ENCODE data around the gene MBD2.

Gene MBD2

DNA sequence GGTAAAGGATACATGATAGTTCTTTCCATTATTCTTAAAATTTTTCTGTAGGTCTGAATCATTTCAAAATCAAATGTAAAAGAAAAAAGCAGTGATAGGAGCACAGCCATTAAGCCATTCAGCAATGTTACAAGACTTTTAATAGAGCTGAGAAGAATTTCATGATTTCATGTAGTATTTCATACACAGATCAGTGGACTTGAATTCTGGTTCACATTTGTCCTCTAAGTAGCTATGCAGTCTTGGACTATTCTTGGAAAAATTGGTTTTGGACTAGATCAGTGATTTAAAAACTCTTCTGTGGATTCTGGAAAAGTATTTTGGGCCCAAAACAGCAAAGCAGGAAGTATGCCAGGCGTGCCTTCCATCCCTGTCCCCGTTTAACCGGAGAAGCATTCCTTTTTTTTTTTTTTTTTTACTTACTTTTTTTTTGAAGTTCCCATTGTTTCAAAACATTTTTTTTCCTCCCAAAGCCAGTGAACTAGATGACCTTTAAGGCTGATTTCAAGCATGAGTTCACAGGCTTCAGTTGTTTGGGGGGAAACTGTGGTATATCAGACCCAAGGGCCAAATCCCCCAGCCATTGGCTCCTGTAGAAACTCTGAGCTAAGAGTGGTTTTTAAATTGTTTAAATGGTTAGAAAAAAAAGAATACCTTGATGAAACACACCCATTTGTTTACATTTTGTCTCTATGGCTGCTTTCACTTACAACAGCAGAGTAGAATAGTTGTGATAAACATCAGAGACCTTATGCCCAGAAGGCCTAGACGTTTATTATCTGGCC lies 27.3 kb upstream of the MBD2 start:
- no peak overlapping the region for H3K9ac ChIP-seq (ENCODE audit: low read depth, low read length)
- no peaks in the 10 kb centered on the region for H3K9me3 ChIP-seq (replicated peaks; ENCODE audit: low read length)
- H3K27me3 ChIP-seq (ENCODE audit: control insufficient read depth, insufficient read depth, low read length): no peaks in the 10 kb centered on the region
- no peak overlapping the region for H3K4me3 ChIP-seq (ENCODE audit: low read length)
- no peak overlapping the region for H3K4me2 ChIP-seq (ENCODE audit: low read length)
- no peaks in the 10 kb centered on the region for H3K36me3 ChIP-seq (ENCODE audit: insufficient read depth, low read length)
- H3K4me1 ChIP-seq (ENCODE audit: control insufficient read depth, insufficient read depth, low read length): peaks cover 8% of the 10 kb centered on the region

DNA sequence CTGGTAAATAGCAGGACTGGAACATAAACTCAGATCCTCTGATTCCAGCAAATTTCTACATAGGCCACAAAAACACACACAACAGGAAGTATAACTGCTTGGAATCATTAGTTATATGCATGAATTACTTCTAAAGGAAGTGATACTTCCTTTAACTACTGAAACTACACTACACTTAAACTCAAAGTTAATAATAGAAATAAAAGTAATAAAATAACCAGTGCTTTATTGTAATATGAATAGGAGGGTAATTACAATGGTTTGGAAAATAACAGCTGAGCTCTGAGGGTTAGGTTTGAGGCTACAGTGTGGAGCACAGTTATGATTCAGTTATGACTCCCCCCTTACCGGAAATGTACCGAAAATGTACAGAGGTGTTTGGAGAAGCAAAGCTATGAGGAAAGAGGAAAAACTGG lies 26.4 kb upstream of the MBD2 start:
- Histone ChIP-seq H3K9ac (ENCODE audit: low read depth, low read length) (no peak overlapping the region), H3K27me3 (ENCODE audit: control insufficient read depth, insufficient read depth, low read length) (no peaks in the 10 kb centered on the region), H3K4me2 (ENCODE audit: low read length) (no peak overlapping the region), H3K4me3 (ENCODE audit: low read length) (no peak overlapping the region), H3K36me3 (ENCODE audit: insufficient read depth, low read length) (no peaks in the 10 kb centered on the region), H3K9me3 (replicated peaks; ENCODE audit: low read length) (no peaks in the 10 kb centered on the region), H3K4me1 (ENCODE audit: control insufficient read depth, insufficient read depth, low read length) (peaks cover 8% of the 10 kb centered on the region)

DNA sequence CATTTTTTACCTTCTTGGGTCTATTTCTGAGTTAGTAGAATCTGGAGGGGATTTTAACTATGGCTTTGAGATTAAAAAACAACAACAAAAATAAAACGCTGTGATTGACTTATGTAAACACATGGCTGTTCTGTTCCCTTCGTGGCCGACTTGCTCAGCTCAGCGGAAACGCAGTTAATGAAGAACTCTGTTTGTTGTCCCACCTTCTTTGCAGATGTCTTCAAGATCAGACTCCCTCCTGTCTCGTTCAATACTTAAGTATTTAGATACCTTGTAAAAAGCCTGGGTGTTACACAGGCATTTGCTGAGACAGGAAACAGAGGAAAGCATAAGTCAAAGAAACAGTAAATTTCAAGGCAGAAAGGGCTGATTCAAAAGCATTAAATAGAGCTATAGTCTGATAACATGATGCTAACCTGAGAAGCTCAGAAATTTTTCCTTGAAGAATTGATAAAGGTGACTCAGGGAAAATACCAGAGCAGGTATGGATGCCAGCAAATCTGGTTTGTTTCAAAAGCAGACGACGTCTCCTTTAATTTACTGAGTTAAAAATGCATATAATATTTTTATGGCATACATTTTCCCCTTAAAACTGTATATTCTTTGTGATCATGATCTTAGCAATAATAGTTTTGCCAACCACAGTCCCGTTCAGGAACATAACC lies 23.2 kb upstream of the MBD2 start:
- Histone ChIP-seq H3K9ac (ENCODE audit: low read depth, low read length) (no peak overlapping the region), H3K27me3 (ENCODE audit: control insufficient read depth, insufficient read depth, low read length) (no peaks in the 10 kb centered on the region), H3K9me3 (replicated peaks; ENCODE audit: low read length) (no peaks in the 10 kb centered on the region), H3K4me2 (ENCODE audit: low read length) (no peak overlapping the region), H3K36me3 (ENCODE audit: insufficient read depth, low read length) (no peaks in the 10 kb centered on the region), H3K4me1 (ENCODE audit: control insufficient read depth, insufficient read depth, low read length) (no peaks in the 10 kb centered on the region), H3K4me3 (ENCODE audit: low read length) (no peak overlapping the region)

DNA sequence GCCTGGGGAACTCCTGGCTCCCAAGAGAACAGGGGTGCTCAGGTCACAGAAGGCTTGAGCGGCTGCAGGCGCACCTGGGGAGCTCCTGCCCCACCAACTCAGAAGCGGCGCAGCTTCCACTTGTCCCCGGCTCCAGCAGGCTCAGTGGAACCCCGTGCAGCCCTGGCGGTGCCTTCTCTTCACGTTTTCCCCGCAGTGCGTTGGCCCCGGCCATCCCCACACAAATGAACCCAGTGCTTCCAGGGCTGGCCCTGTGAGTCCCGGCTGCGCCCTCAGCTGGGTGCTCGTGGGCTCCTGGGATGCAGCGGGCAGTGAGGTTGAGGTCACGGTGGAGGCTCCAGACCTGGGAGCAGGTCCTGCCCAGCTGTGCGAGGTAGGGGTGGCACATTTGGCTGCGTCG lies 17.9 kb upstream of the MBD2 start:
- H3K4me3 ChIP-seq (ENCODE audit: low read length): no peak overlapping the region
- H3K4me1 ChIP-seq (ENCODE audit: control insufficient read depth, insufficient read depth, low read length): peaks cover 9% of the 10 kb centered on the region
- H3K27me3 ChIP-seq (ENCODE audit: control insufficient read depth, insufficient read depth, low read length): no peaks in the 10 kb centered on the region
- no peak overlapping the region for H3K9ac ChIP-seq (ENCODE audit: low read depth, low read length)
- no peaks in the 10 kb centered on the region for H3K36me3 ChIP-seq (ENCODE audit: insufficient read depth, low read length)
- no peaks in the 10 kb centered on the region for H3K9me3 ChIP-seq (replicated peaks; ENCODE audit: low read length)
- H3K4me2 ChIP-seq (ENCODE audit: low read length): no peak overlapping the region

DNA sequence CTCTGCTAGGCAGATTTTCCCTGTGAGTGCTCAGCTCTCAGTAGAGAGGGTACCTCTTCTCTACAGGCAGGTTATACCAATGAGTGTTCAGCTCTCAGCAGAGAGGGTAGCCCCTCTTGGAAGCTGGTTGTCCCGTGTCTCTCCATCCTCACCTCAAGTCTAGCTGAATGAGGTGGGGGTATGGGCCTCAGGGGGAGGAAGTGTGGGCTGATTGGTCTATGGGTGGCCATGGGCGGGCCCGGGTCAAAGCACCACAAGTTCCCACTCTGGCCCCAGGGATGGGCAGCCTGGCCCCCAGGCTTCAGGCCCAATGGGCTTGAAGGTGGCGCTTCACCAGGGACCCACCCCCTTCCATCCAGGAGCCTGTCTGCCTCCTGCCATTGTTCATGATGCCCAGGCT lies 17.0 kb upstream of the MBD2 start:
- Histone ChIP-seq H3K4me2 (ENCODE audit: low read length) (no peak overlapping the region), H3K36me3 (ENCODE audit: insufficient read depth, low read length) (no peaks in the 10 kb centered on the region), H3K4me1 (ENCODE audit: control insufficient read depth, insufficient read depth, low read length) (peaks cover 9% of the 10 kb centered on the region), H3K27me3 (ENCODE audit: control insufficient read depth, insufficient read depth, low read length) (no peaks in the 10 kb centered on the region), H3K4me3 (ENCODE audit: low read length) (no peak overlapping the region), H3K9me3 (replicated peaks; ENCODE audit: low read length) (no peaks in the 10 kb centered on the region), H3K9ac (ENCODE audit: low read depth, low read length) (no peak overlapping the region)

DNA sequence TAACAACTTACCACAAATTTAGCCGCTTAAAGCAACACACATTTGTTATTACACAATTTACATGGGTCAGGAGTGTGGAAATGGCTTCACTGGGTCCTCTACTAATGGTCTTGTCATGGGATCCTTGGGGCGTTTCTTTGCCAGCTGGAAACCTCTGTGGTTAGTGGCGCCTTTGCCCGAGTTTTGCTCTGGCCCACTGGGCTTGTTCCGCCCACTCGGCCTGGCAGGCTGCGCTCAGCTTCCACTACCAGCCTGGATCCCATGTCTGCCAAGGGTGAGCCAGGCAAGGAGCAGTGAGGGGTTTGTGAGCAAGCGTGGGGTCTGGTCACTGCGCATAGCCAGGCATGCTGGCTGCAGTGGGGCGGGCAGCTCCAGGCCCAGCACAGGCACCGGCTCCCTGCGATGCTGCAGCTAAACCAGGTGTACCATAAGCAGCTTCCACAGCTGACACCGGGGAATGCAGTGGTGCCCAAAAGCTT lies 16.2 kb upstream of the MBD2 start:
- H3K36me3 ChIP-seq (ENCODE audit: insufficient read depth, low read length): no peaks in the 10 kb centered on the region
- no peak overlapping the region for H3K9ac ChIP-seq (ENCODE audit: low read depth, low read length)
- H3K4me2 ChIP-seq (ENCODE audit: low read length): peak overlapping the region; percentile 65
- no peaks in the 10 kb centered on the region for H3K9me3 ChIP-seq (replicated peaks; ENCODE audit: low read length)
- no peak overlapping the region for H3K4me3 ChIP-seq (ENCODE audit: low read length)
- no peaks in the 10 kb centered on the region for H3K27me3 ChIP-seq (ENCODE audit: control insufficient read depth, insufficient read depth, low read length)
- peaks cover 9% of the 10 kb centered on the region for H3K4me1 ChIP-seq (ENCODE audit: control insufficient read depth, insufficient read depth, low read length)

DNA sequence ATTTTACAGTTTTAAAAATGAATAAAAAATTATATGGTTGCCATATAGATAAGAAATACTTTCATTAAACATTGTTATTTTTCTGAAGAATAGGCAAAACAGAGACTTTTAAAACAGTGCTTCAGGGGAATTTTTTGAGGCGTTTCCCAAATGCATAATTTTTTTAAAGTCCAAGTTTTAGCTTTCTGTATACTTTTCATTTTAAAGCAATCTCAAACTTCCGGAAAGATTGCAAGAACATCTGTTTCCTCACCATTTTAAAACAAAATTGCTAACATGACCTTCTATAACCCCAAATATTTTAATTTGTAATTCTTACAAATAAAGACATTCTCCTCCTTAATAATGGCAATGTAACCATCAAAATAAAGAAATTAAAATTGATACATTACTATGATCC lies 15.1 kb upstream of the MBD2 start:
- Histone ChIP-seq H3K9me3 (replicated peaks; ENCODE audit: low read length) (no peaks in the 10 kb centered on the region), H3K27me3 (ENCODE audit: control insufficient read depth, insufficient read depth, low read length) (no peaks in the 10 kb centered on the region), H3K36me3 (ENCODE audit: insufficient read depth, low read length) (no peaks in the 10 kb centered on the region), H3K4me1 (ENCODE audit: control insufficient read depth, insufficient read depth, low read length) (peaks cover 9% of the 10 kb centered on the region), H3K9ac (ENCODE audit: low read depth, low read length) (no peak overlapping the region), H3K4me3 (ENCODE audit: low read length) (no peak overlapping the region), H3K4me2 (ENCODE audit: low read length) (no peak overlapping the region)

DNA sequence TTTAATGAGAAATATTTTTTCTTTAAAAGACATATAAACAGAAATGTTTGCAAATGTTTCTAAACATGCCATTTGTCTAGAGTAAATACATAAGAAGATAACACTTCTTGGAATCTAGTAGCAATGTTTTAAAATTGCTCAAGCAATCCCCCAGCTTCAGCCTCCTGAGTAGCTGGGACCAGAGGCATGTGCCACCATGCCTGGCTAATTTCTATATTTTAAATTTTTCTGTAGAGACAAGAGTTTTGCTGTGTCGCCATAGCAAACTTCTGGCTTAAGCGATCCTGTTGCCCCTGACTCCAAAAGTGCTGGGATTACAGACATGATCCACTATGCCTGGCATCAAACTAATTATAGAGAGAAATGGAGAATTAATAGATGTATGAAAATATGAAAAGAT lies 14.6 kb upstream of the MBD2 start:
- no peak overlapping the region for H3K9ac ChIP-seq (ENCODE audit: low read depth, low read length)

DNA sequence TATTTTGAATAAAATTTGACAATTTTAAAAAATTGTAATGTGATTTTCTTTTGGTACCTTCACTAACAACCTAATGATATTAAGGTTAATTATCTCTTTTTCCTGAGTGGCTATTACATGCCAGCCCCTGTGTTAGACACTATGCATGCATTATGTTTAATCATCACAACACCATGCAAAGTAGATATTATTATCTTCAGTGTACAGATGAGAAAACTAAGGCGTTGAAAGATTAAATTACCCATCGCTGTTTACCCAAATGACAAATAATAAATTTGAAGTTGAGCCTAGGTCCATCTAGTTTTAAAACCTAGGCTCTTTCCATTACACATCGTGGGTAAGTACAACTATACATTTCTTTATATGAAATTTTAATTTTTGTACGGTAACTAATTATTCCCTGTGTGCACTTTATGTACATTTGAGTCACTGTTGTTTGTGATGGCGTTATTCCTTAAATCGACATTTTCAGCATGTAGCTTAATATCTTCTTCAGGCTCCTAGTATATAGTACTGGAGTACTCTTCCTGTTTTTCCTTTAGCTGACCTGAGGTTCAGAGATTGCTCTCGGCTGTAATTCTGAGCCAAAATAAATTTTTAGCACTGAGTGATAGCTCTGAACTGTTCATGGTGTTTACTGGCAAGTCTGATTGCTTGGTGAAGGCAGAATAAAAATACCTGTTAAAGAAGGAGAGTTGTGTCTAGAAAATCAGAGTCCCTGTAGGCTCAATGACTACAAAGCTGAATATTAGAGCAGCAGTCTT lies 13.9 kb upstream of the MBD2 start:
- Histone ChIP-seq H3K9ac (ENCODE audit: low read depth, low read length) (no peak overlapping the region), H3K4me3 (ENCODE audit: low read length) (no peak overlapping the region), H3K4me2 (ENCODE audit: low read length) (no peak overlapping the region), H3K27me3 (ENCODE audit: control insufficient read depth, insufficient read depth, low read length) (no peaks in the 10 kb centered on the region), H3K4me1 (ENCODE audit: control insufficient read depth, insufficient read depth, low read length) (peaks cover 9% of the 10 kb centered on the region), H3K9me3 (replicated peaks; ENCODE audit: low read length) (no peaks in the 10 kb centered on the region), H3K36me3 (ENCODE audit: insufficient read depth, low read length) (no peaks in the 10 kb centered on the region)

More for the DNA sequence above, 14.6 kb upstream of the MBD2 start:
- Histone ChIP-seq H3K4me1 (ENCODE audit: control insufficient read depth, insufficient read depth, low read length) (peaks cover 9% of the 10 kb centered on the region), H3K27me3 (ENCODE audit: control insufficient read depth, insufficient read depth, low read length) (no peaks in the 10 kb centered on the region), H3K36me3 (ENCODE audit: insufficient read depth, low read length) (no peaks in the 10 kb centered on the region), H3K9me3 (replicated peaks; ENCODE audit: low read length) (no peaks in the 10 kb centered on the region), H3K4me3 (ENCODE audit: low read length) (no peak overlapping the region), H3K4me2 (ENCODE audit: low read length) (no peak overlapping the region)

DNA sequence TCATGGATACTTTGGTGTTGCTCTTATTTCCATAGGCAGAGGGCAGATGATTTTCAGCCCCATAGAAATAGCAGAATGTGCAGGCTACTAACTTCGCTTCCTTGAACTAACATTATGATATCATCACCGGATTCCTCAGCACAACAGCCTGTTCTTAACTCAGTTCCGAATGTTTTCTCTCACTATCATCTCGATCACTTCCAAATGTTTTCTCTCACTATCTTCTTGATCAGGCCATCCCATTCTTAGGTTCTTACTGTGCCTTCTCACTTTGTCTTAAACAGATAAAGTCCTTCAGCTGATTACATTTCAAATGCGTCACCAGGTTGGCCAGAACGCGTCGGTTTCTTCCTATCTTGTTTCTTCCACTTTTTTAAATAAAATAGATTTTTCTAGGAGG lies 11.4 kb upstream of the MBD2 start:
- peaks cover 8% of the 10 kb centered on the region for H3K4me1 ChIP-seq (ENCODE audit: control insufficient read depth, insufficient read depth, low read length)
- H3K27me3 ChIP-seq (ENCODE audit: control insufficient read depth, insufficient read depth, low read length): no peaks in the 10 kb centered on the region
- no peaks in the 10 kb centered on the region for H3K9me3 ChIP-seq (replicated peaks; ENCODE audit: low read length)
- no peaks in the 10 kb centered on the region for H3K36me3 ChIP-seq (ENCODE audit: insufficient read depth, low read length)
- no peak overlapping the region for H3K4me2 ChIP-seq (ENCODE audit: low read length)
- no peak overlapping the region for H3K4me3 ChIP-seq (ENCODE audit: low read length)
- H3K9ac ChIP-seq (ENCODE audit: low read depth, low read length): no peak overlapping the region

DNA sequence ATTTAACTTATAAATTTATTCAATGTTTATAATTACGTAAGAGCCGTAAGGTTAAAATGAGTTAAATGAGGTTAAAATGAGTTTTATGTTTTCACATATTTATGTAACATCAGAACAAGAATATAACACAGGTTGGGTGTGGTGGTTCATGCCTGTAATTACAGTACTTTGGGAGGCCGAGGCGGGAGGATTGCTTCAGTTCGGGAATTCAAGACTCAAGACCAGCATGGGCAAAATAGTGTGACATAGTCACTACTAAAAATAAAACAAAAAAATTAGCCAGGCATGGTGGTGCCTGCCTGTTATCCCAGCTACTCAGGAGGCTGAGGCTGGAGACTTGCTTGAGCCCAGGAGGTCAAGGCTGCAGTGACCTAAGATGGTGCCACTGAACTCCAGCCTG lies 9.3 kb upstream of the MBD2 start:
- Histone ChIP-seq H3K9ac (ENCODE audit: low read depth, low read length) (no peak overlapping the region), H3K4me1 (ENCODE audit: control insufficient read depth, insufficient read depth, low read length) (no peaks in the 10 kb centered on the region), H3K27me3 (ENCODE audit: control insufficient read depth, insufficient read depth, low read length) (no peaks in the 10 kb centered on the region), H3K36me3 (ENCODE audit: insufficient read depth, low read length) (no peaks in the 10 kb centered on the region), H3K4me2 (ENCODE audit: low read length) (no peak overlapping the region), H3K9me3 (replicated peaks; ENCODE audit: low read length) (no peaks in the 10 kb centered on the region), H3K4me3 (ENCODE audit: low read length) (no peak overlapping the region)

Measured in skeletal muscle satellite cell (primary cell).